SKM-1 treated with dmso at 0.1 percent for 144 hours (cell line): ENCODE measurements around the gene CSRP3.
"Not testable (repeated sequence)": the region's sequence is repeated elsewhere in the genome, so short reads cannot be mapped to it uniquely, and the experiment has no call there.

Source experiments
- DNase-seq: peaks from one replicate; lab custom pipeline; 2025; ENCODE audit not compliant: unreplicated experiment; lab: John Stamatoyannopoulos, UW

Gene CSRP3

GRCh38 chr11:19187114-19187832 lies 14.5 kb downstream of the CSRP3 start:
- DNase-seq = no peak

- DNase-seq = no peak
Measured at GRCh38 chr11:19185516-19186052, 16.2 kb downstream of the CSRP3 start.

- DNase-seq = no peak
Measured at GRCh38 chr11:19185036-19185435, 16.7 kb downstream of the CSRP3 start.

GRCh38 chr11:19183646-19184045 lies 18.1 kb downstream of the CSRP3 start:
- no peak for DNase-seq

- DNase-seq = no peak
Measured at GRCh38 chr11:19181531-19182261, 20.1 kb downstream of the CSRP3 start.

- no peak for DNase-seq
Measured at GRCh38 chr11:19176629-19177186, 25.1 kb downstream of the CSRP3 start.

- DNase-seq = no peak
Measured at GRCh38 chr11:19173964-19174638, 27.7 kb downstream of the CSRP3 start.

GRCh38 chr11:19173004-19173689 lies 28.6 kb downstream of the CSRP3 start:
- DNase-seq = no peak

- no peak for DNase-seq
Measured at GRCh38 chr11:19168090-19168489, 33.7 kb downstream of the CSRP3 start.

- DNase-seq = no peak
Measured at GRCh38 chr11:19164881-19165280, 36.9 kb downstream of the CSRP3 start.

GRCh38 chr11:19164230-19164855 lies 37.4 kb downstream of the CSRP3 start:
- no peak for DNase-seq

- DNase-seq = no peak
Measured at GRCh38 chr11:19163617-19164016, 38.2 kb downstream of the CSRP3 start.

- DNase-seq = no peak
Measured at GRCh38 chr11:19162951-19163505, 38.8 kb downstream of the CSRP3 start.

GRCh38 chr11:19161651-19162050 lies 40.1 kb downstream of the CSRP3 start:
- no peak for DNase-seq

- DNase-seq = no peak
Measured at GRCh38 chr11:19160847-19161246, 40.9 kb downstream of the CSRP3 start.

- DNase-seq = no peak
Measured at GRCh38 chr11:19156892-19157291, 44.9 kb downstream of the CSRP3 start.

- no peak for DNase-seq
Measured at GRCh38 chr11:19145319-19145718, 56.5 kb downstream of the CSRP3 start.

GRCh38 chr11:19136884-19137283 lies 64.9 kb downstream of the CSRP3 start:
- DNase-seq = not testable (repeated sequence)

- no peak for DNase-seq
Measured at GRCh38 chr11:19134004-19134403, 67.8 kb downstream of the CSRP3 start.
